OCI-M2 (cell line): ENCODE results near the gene COL5A2.

ENCODE experiments used
- DNase-seq: peaks from one replicate; lab custom pipeline; 2025; ENCODE audit not compliant: unreplicated experiment; lab: John Stamatoyannopoulos, UW

COL5A2 gene

DNA sequence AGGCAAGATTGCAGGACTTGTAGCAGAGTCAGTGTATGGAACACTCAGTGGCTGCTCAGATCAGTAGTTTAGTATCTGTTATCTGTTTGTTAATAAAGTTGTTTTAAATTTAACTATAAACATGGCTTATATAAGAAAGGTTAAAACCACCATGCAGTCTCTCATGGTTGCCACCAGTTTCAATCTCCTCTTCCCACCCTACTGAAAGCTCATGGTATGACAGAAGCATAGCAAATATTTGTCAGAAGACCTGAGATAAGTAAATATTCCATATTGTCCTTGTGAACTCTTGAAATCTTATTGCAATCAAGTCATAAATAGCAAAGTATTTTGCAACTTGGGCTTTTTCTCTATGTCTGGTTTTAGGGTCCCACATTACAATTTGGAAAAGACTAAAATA lies 2.1 kb upstream of the COL5A2 start:
- DNase-seq: no peak

- DNase-seq: no peak
These were observed 613 bp downstream of the COL5A2 start for GRCh38 chr2:189178726-189179569.

GRCh38 chr2:189178054-189178453 lies 1.5 kb downstream of the COL5A2 start:
- DNase-seq: no peak

DNA sequence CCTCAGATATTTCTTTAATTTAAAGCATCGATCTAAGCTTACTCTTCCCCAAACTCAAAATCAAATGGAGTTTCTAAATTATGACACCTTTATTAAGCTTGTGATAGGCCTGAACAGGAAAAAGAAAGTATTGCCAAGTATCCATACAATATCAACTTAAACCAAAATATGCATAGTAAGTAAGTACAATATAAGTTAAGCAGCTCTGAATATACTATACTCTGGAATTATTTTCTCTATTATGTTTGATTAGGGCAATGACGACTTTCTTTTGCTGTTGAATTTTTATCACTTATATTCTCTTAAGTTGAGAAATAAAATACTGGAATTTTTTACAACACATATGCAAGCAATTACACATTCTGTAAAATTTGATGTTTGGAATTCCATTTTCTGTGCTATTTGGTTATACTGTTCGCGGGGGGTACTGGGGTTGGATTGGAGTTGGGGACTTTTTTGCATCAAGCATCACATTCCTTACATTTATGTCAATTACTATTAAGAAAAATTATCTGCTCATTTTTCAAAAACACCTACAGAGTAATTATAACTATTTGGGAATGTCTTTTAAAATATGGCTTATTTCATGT lies 2.2 kb downstream of the COL5A2 start:
- no peak for DNase-seq

- DNase-seq: no peak
These were observed 3.0 kb downstream of the COL5A2 start for GRCh38 chr2:189176516-189176915.

GRCh38 chr2:189175869-189176433 lies 3.6 kb downstream of the COL5A2 start:
- no peak for DNase-seq

DNA sequence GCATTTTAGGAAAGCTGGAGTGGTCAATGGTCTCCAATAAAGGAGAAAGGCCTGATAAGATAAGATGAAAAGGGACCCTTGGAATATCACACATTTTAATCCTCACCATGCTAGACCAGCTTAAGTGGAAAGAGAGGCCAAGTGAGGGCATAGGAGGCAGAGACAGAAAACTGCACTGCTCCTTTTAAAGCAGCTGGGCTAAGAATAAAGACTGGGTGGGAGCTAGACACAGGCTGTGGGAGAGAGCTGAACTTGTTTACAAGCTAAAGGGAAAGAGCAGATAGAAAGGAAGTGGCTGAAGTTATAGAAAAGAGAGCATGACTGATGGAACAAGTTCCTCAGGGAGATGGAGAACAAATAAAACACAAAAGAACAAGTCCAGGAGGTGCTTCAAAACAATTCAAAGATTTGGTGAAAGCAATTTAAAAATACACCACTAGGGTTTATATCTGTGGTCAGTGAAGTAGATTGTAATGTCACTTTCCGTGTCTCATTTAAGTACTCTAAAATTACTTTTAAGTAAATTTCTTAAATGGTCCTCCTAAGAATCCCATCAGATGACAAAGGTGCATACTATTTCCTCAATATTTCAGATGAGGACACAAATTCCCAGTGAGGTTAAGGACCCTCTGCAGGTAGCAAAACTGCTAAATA lies 7.5 kb downstream of the COL5A2 start:
- no peak for DNase-seq

DNA sequence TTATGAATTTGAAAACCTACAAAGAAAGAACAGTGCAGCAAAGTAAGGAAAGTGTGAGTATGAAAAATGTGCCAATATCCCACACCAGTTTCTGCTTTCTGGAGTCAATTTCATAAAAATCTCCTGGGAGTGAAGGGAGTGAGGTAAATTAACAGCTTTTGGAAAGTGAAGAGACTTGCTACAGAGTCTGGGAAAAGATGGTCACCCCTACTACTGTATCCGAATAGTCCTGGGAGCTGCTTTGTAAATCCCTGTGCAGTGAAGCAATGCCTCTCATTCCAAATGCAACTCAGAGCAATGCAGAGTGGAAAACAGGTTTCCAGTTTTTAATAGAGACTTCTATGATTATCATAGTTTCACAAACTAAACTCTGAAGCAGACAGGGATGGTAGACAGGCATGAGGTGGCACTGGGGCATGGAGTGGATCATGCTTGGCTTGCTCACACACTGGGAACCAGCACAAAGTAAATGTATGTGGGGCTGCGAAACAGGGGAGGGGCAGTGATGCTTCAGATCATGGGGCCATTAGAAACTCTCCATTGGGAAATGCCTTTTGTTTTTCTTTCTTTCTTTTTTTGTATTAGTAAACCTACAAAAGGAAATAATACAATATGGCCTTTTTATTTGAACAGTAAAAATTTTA lies 10.6 kb downstream of the COL5A2 start:
- DNase-seq: no peak

DNA sequence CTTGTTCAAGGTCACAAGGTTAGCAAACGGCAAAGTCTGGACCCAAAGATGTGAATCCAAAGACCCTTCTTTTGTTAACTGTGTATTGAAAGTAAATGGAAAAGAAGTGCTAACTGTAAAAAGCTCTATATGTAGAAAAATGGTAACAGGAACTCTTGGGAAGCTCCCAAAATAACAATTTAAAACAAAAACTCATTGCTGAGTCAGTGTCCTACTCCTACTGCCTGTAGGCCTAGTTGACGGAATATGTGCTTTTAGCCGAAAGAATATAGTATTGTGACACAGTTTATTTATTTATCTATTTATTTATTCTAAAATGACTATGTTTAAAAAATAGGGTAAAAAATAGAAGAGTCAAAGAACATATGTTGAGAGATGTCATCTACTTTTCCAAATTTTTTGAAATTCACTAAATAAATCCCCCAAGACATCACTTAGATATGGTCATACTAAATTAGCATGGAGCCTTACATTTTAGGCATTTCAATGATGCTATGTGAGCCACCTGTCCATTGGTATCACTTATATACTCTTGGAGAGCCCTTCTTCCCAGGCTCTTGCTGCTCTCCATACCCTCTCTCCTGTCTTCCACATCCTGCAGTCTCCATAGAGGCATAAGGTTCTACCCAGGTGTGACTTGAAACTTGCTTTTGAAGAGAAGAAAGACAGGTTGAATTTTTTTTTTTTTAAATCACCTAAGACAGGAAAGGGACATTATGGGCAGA lies 13.7 kb downstream of the COL5A2 start:
- no peak for DNase-seq

- no peak for DNase-seq
These were observed 14.8 kb downstream of the COL5A2 start for GRCh38 chr2:189164746-189165145.

- no peak for DNase-seq
These were observed 15.7 kb downstream of the COL5A2 start for GRCh38 chr2:189163889-189164288.

- DNase-seq: no peak
These were observed 17.0 kb downstream of the COL5A2 start for GRCh38 chr2:189162566-189162965.

DNA sequence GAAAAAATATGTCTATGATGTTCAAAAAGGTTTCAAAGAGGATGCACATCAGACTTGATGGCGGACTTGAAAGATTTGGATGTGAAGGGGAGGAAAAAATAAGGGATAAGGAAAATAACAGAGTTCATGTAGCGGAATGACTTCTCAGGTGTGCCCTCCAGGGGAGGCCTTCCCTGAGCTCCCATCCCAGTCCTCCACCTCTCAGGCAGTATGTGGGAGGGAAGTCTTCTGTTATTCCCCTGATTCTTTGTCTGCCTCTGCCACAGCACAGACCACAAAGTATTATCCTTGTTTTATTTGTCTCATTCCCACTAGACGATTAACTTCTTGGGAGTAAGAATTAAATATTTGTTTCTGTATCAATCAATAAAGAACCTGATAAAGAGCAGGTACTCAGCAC lies 17.7 kb downstream of the COL5A2 start:
- DNase-seq: no peak

DNA sequence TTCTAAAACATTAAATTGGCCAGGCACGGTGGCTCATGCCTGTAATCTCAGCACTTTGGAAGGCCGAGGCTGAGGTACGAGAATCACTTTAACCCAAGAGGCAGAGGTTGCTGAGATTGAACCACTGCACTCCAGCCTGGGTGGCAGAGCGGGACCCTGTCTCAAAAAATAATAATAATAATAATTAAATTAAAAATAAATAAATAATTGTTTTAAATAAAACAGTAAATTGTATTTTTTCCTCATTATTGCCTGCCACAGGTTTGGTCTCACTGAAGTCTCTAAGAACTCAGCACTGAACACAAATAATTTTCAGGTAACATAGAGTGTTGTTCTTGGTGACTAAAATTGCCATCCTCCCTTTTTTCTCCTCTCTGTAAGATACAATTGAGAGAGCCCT lies 19.8 kb downstream of the COL5A2 start:
- DNase-seq: no peak

GRCh38 chr2:189159273-189159672 lies 20.3 kb downstream of the COL5A2 start:
- DNase-seq: no peak

DNA sequence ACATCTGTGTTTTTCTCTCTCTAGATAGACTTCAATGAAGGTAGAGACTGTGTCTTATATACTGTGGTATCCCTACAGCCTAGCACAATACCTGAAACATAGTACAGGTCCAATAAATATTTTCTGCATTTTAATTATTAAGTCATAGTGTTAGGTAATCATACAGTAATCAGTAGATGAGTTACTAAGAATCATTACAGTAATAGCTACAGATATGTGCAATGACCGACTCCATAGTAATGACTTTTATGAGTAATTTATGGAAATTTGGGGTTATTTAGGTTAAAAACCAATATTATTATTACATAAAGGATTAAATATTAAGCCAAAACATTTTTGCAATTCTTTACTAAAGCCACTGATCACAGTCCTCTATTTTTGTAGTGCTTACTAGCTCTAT lies 21.6 kb downstream of the COL5A2 start:
- no peak for DNase-seq

GRCh38 chr2:189157456-189157855 lies 22.1 kb downstream of the COL5A2 start:
- no peak for DNase-seq

- no peak for DNase-seq
These were observed 23.8 kb downstream of the COL5A2 start for GRCh38 chr2:189155795-189156194.

DNA sequence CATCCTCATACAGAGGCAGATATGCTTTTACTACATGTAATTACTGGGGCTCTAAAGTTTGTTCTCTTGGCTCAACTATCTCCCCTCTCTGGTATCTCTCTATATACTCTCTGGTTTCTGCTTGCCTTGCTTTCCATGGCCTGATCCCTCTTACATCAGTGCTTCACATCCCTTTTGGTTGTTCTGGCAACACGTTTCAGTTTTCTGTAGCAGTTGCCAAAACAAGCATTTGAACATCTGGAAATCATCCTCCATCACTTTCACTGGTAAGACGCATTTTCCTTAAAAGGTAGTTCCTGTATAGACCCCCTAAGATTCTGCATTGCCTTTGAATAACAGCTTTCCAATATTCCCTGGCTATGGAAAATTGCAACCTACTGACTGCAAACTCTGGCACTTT lies 25.9 kb downstream of the COL5A2 start:
- no peak for DNase-seq

DNA sequence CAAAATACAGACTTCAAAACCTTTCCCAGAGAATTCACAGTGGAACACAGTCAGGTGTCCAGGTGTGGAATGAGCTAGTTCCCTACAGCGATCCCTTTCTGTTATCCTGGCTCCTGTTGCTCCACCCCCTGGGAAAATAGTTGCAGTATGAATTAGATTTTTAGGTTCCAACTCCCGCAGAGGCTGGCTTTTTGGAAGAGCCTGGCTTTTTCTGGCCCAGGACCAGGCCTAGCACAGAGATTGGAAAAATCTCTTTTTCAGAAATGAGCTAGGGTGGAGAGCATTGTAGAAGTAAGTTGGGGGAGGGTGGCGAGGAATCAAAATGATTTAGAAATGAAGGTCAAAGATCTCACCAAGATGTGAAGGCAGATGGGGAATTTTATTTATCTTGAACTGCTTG lies 27.1 kb downstream of the COL5A2 start:
- no peak for DNase-seq

DNA sequence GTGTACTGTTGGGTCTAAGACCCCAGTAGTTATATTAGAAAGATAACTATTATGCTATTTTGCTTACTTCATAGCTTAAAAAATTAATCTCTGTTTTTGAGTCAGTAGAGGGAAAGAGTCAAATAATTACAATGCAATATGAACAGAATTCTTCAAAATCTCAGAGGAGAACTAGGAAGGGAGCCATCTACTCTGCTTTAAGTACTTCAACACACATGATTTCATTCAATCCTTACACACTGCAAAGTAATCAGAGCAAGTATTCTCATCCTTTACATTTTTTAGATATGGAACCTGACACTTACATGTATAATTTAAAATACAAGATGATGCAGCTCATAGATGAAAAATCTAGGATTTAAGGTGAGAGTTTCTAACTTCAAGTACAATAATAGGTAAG lies 27.7 kb downstream of the COL5A2 start:
- DNase-seq: no peak
